ENCODE measurements around the gene MMP24. TPM values are rescaled to one million over a fixed set of nuclear protein-coding genes. Genes with fewer than 3 reads are reported as not detected.

The MMP24 gene
- total RNA-seq, 2 experiments from 2014 or later = not detected

DNA sequence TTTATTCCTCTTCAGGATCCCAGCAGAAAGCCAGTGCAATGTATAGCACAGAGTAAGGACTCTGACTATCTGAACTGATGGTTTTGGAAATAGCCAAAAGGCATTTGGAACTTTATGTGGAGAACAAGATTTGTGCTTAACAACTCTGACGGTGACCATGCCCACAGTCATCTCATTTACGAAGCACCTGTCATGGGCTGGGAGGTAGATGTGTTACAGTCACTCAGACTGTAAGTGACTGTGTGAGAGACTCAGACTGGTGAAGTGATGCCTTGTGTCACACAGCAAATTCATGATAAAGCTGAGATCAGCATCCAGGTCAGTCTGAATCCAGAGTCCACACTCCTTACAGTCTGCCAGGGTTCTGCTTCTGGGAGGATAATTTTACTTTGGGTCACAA lies 89.6 kb downstream of the MMP24 start:
- H3K27ac ChIP-seq (ENCODE audit: low read depth, low read length, poor library complexity, severe bottlenecking) = no peak overlapping the region
- H3K4me2 ChIP-seq (ENCODE audit: low read length) = no peak overlapping the region
- ChIA-PET CTCF (ENCODE audit: unreplicated experiment) (no interaction called here), POLR2A (no interaction called here)
- no peaks in the 10 kb centered on the region for H3K79me2 ChIP-seq (ENCODE audit: insufficient read depth, low read depth, low read length)
- no peak for DNase-seq (ENCODE audit: low spot score)
- H3K4me1 ChIP-seq (ENCODE audit: insufficient read depth, low read length, poor library complexity, severe bottlenecking) = no peaks in the 10 kb centered on the region
- BruUV-seq (replicated peaks) = no TSS peak
- no peak overlapping the region for H3K4me3 ChIP-seq (ENCODE audit: low read depth, low read length, poor library complexity, severe bottlenecking)
- no peaks in the 10 kb centered on the region for H3K9me3 ChIP-seq (ENCODE audit: low read length)
- no peaks in the 10 kb centered on the region for H3K9me2 ChIP-seq (ENCODE audit: insufficient read depth, low read length)
- TF ChIP-seq EZH2phosphoT487 (IDR thresholded peaks at IDR 0.05; ENCODE audit: borderline replicate concordance, low read depth, low read length) = no peak
- TF ChIP-seq, protein P1, sequence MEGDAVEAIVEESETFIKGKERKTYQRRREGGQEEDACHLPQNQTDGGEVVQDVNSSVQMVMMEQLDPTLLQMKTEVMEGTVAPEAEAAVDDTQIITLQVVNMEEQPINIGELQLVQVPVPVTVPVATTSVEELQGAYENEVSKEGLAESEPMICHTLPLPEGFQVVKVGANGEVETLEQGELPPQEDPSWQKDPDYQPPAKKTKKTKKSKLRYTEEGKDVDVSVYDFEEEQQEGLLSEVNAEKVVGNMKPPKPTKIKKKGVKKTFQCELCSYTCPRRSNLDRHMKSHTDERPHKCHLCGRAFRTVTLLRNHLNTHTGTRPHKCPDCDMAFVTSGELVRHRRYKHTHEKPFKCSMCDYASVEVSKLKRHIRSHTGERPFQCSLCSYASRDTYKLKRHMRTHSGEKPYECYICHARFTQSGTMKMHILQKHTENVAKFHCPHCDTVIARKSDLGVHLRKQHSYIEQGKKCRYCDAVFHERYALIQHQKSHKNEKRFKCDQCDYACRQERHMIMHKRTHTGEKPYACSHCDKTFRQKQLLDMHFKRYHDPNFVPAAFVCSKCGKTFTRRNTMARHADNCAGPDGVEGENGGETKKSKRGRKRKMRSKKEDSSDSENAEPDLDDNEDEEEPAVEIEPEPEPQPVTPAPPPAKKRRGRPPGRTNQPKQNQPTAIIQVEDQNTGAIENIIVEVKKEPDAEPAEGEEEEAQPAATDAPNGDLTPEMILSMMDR (conservative IDR thresholded peaks at IDR 0.05; ENCODE audit: low read length) = no peak
- intact Hi-C loops (cut with micrococcal nuclease; ENCODE audit: unreplicated experiment) = no loop called here
- peaks cover 15% of the 10 kb centered on the region; the same call in 1 of the 2 replicates for H3K36me3 ChIP-seq (ENCODE audit: insufficient read depth, low read length)
- H2AFZ ChIP-seq (ENCODE audit: low read length) = no peak overlapping the region
- no peaks in the 10 kb centered on the region for H4K20me1 ChIP-seq (ENCODE audit: insufficient read depth, low read length)

DNA sequence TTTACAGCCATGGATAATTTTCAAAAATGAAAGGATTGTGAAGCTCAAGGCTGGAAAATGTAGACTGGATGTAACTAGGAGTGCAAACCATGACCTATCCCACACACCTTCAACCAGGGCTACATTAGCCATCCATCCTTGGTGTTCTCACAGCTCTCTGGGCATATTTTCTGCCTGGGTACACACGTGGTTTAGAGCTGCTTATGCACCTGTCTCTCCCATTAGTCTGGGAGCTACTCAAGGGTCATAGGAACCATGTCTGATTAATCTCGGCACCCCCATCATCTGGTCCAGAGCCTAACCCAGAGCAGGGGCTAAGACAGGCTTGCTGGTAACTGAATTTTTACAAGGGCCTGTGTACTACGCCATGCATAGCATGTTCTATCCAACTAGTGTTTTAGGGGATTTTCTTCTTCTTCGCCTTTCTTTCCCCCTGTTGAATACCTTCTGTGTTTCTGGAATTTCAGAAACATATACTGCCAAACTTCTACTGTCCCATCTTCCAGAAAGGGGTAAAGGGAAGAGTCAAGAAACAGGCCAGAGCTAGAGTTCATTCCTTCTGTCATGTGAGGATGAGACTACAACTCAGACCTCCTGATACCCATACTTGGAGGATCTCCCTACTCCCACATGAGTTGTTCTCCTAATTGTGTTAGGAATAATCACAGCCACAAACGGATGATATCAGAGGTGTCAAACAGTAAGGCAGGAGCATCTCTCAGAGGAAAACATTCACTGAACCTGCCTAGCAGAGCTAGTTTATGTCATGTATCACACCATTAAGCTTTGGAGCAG lies 91.1 kb downstream of the MMP24 start:
- Histone ChIP-seq H3K36me3 (ENCODE audit: insufficient read depth, low read length) (peaks cover 1% of the 10 kb centered on the region; the same call in 1 of the 2 replicates), H2AFZ (ENCODE audit: low read length) (no peak overlapping the region), H3K9me3 (ENCODE audit: low read length) (no peaks in the 10 kb centered on the region), H3K79me2 (ENCODE audit: insufficient read depth, low read depth, low read length) (no peaks in the 10 kb centered on the region), H4K20me1 (ENCODE audit: insufficient read depth, low read length) (no peaks in the 10 kb centered on the region), H3K4me2 (ENCODE audit: low read length) (no peak overlapping the region), H3K4me3 (ENCODE audit: low read depth, low read length, poor library complexity, severe bottlenecking) (no peak overlapping the region), H3K27ac (ENCODE audit: low read depth, low read length, poor library complexity, severe bottlenecking) (no peak overlapping the region), H3K9me2 (ENCODE audit: insufficient read depth, low read length) (no peaks in the 10 kb centered on the region), H3K4me1 (ENCODE audit: insufficient read depth, low read length, poor library complexity, severe bottlenecking) (no peaks in the 10 kb centered on the region)
- no peak for DNase-seq (ENCODE audit: low spot score)
- intact Hi-C loops (cut with micrococcal nuclease; ENCODE audit: unreplicated experiment) = no loop called here
- no TSS peak for BruUV-seq (replicated peaks)
- ChIA-PET CTCF (ENCODE audit: unreplicated experiment) (interaction anchor here (0.6 kb wide), 1 partner anchor 131 kb away, joined by 3 read pairs; no protein-coding TSS in a partner anchor), POLR2A (interaction anchor here (0.6 to 1.2 kb wide), 3 partner anchors 25 to 566 kb away, joined by 3 to 4 read pairs (median 4); no protein-coding TSS in a partner anchor)
- no peak for TF ChIP-seq EZH2phosphoT487 (IDR thresholded peaks at IDR 0.05; ENCODE audit: borderline replicate concordance, low read depth, low read length)
- TF ChIP-seq, protein P1 (conservative IDR thresholded peaks at IDR 0.05; ENCODE audit: low read length) = no peak
